HepG2 (cell line): ENCODE measurements around the gene ZBTB45. TPM values are rescaled to one million over a fixed set of nuclear protein-coding genes. Genes with fewer than 3 reads are reported as not detected.

Source experiments
- ATAC-seq: fragments of 200-7000 bp; cut with Tn5 transposase; 3 replicates; pipeline ENCODE4 v1.9.1; 2020; ENCODE audit warnings: mild to moderate bottlenecking, moderate library complexity
- BruUV-seq: library from RNA; stranded (reverse); fragments of 400-500 nt; replicated peaks from 2 replicates; lab custom pipeline; 2021; lab: Mats Ljungman, UMichigan
- CTCF ChIA-PET: fragments of 300-600 bp; formaldehyde crosslinking; extraction: SDS; loops from one replicate; lab custom pipeline; 2021; ENCODE audit warnings: low total read pairs, inconsistent platforms, low intra/inter-chr PET ratio; lab: Yijun Ruan, JAX
- POLR2A ChIA-PET: fragments of 350-600 bp; sonication (Branson Sonifier 250); formaldehyde crosslinking; loops from one replicate; lab custom pipeline; 2020; ENCODE audit warnings: antibody characterized with exemption, inconsistent platforms; lab: Yijun Ruan, JAX
- DNase-seq: peaks from one replicate; pipeline ENCODE4 v3.0.0-alpha.2; 2015; ENCODE audit warnings: low spot score
- FAIRE-seq: peaks from 3 replicates; lab custom pipeline; 2011; peaks lifted over from hg19 to GRCh38; lab: Jason Lieb, UNC
- H2AFZ ChIP-seq: one replicate; pipeline ENCODE4 v1.6.1; 2011; ENCODE audit warnings: low read length, inconsistent platforms
- H3K27ac ChIP-seq: fragments of 300-600 bp; 3 replicates; pipeline ENCODE4 v1.8.0; 2011; ENCODE audit warnings: mixed run types, mild to moderate bottlenecking, mixed read lengths, low read length, inconsistent platforms; ENCODE audit not compliant: insufficient read depth; ENCODE audit errors: extremely low read length
- H3K27me3 ChIP-seq, 2 experiments: fragments of 200-600 bp in 1 of 2; 2 replicates in 1 of 2; 3 replicates in 1 of 2; pipeline versions ENCODE4 v1.6.0 to v1.8.0; 2011; ENCODE audit warnings: low read length in 2 of 2, mild to moderate bottlenecking in 2 of 2, moderate library complexity in 2 of 2, inconsistent platforms in 1 of 2; ENCODE audit not compliant: insufficient read depth in 2 of 2, control insufficient read depth in 1 of 2
- H3K36me3 ChIP-seq, 2 experiments: fragments of 200-600 bp in 1 of 2; replicated peaks in 1 of 2; 2 replicates in 1 of 2; 3 replicates in 1 of 2; pipeline versions ENCODE4 v1.5.1 to v1.8.0; 2011; ENCODE audit warnings: low read length in 2 of 2, inconsistent platforms in 1 of 2; ENCODE audit not compliant: insufficient read depth in 2 of 2, control insufficient read depth in 1 of 2
- H3K4me1 ChIP-seq: 2 replicates; pipeline ENCODE4 v1.5.1; 2012; ENCODE audit warnings: low read length, inconsistent platforms; ENCODE audit not compliant: insufficient read depth
- H3K4me2 ChIP-seq: 2 replicates; pipeline ENCODE4 v1.6.0; 2011; ENCODE audit warnings: low read depth, low read length, inconsistent platforms
- H3K4me3 ChIP-seq, 3 experiments: fragments of 200-600 bp in 1 of 3; sonication (generic), shearing (Covaris generic) in 1 of 3; replicated peaks in 1 of 3; 2 replicates each; pipeline ENCODE4 v1.5.1; 2011 to 2016; ENCODE audit warnings: low read length in 3 of 3, inconsistent platforms in 2 of 3, low read depth in 2 of 3, mild to moderate bottlenecking in 2 of 3, control low read depth in 1 of 3, mixed read lengths in 1 of 3; ENCODE audit not compliant: insufficient read depth in 1 of 3
- H3K79me2 ChIP-seq: one replicate; pipeline ENCODE4 v1.6.1; 2011; ENCODE audit warnings: low read length, inconsistent platforms; ENCODE audit not compliant: insufficient read depth
- H3K9ac ChIP-seq: 2 replicates; pipeline ENCODE4 v1.6.0; 2011; ENCODE audit warnings: mild to moderate bottlenecking, low read depth, low read length, inconsistent platforms; ENCODE audit not compliant: insufficient read depth
- H3K9me3 ChIP-seq: 2 replicates; pipeline ENCODE4 v1.5.1; 2012; ENCODE audit warnings: mild to moderate bottlenecking, low read length
- H4K20me1 ChIP-seq: 2 replicates; pipeline ENCODE4 v1.6.0; 2011; ENCODE audit warnings: inconsistent platforms, mild to moderate bottlenecking, low read length, moderate library complexity; ENCODE audit not compliant: insufficient read depth
- ATF1 ChIP-seq: IDR thresholded peaks from 2 replicates; pipeline ENCODE4 v1.6.1; 2016; ENCODE audit warnings: mild to moderate bottlenecking, control low read depth
- ERF ChIP-seq: IDR thresholded peaks from 2 replicates; pipeline ENCODE4 v1.6.1; 2018; ENCODE audit warnings: missing biosample characterization, missing genetic modification reagents
- MAX ChIP-seq: IDR thresholded peaks from 2 replicates; pipeline ENCODE4 v1.6.1; 2012; ENCODE audit warnings: inconsistent platforms
- MBD4 ChIP-seq: IDR thresholded peaks from 2 replicates; pipeline ENCODE4 v1.6.1; 2012; ENCODE audit warnings: low read length, inconsistent platforms, borderline replicate concordance
- USF2 ChIP-seq, 2 experiments: sonication (generic) in 1 of 2; formaldehyde crosslinking in 1 of 2; IDR thresholded peaks; 2 replicates each; pipeline versions ENCODE4 v1.5.1 to v1.6.1; 2011 to 2020; ENCODE audit warnings: borderline replicate concordance in 1 of 2, low read depth in 1 of 2, low read length in 1 of 2, mild to moderate bottlenecking in 1 of 2, missing genetic modification reagents in 1 of 2, moderate library complexity in 1 of 2
- ZBED4 ChIP-seq: sonication (generic); formaldehyde crosslinking; IDR thresholded peaks from 2 replicates; pipeline ENCODE4 v1.4.0; 2020; ENCODE audit warnings: missing genetic modification reagents, borderline replicate concordance
- WGBS: methylation state at CpG from one replicate; pipeline ENCODE4 v1.1.6; 2017; ENCODE audit warnings: low lambda C conversion rate; 5-methylcytosine and 5-hydroxymethylcytosine counted together
- in situ Hi-C: cut with HindIII; loops from 2 replicates; pipeline ENCODE4 v1.10.0; 2017; ENCODE audit warnings: low pct_unique_long_range_greater_than_20kb; ENCODE audit not compliant: extremely low pct_ligation_motif_present
- intact Hi-C: fragments of 100-400 bp; cut with micrococcal nuclease; formaldehyde crosslinking; loops from one replicate; pipeline ENCODE4 v1.10.0; 2022; ENCODE audit not compliant: unreplicated experiment
- polyA plus RNA-seq, 8 experiments: library from polyadenylated mRNA; depleted of rRNA in 3 of 8; stranded (reverse) in 7 of 8; unstranded in 1 of 8; fragments of >200 nt; fragmentation: Illumina TruSeq in 4 of 8; extraction: Trizol in 4 of 8; gene quantifications; 2 replicates each; pipeline versions ENCODE4 v1.2.1 to v1.2.3, GENCODE V29; 2011 to 2016; ENCODE audit warnings: low read depth in 4 of 8, missing spikeins in 1 of 8, mixed read lengths in 1 of 8; ENCODE audit not compliant: insufficient read depth in 1 of 8
- total RNA-seq, 5 experiments: library from RNA; depleted of rRNA; stranded (reverse); fragments of >200 nt; fragmentation: Illumina TruSeq; extraction: Trizol; gene quantifications; 2 replicates each; pipeline ENCODE4 v1.2.3, GENCODE V29; 2016; ENCODE audit warnings: low read depth in 1 of 5

The ZBTB45 gene
- total and polyA plus RNA-seq, 2 of the 13 experiments (the other 11 are each of a cell fraction or from before 2014, with no cell fraction given) = 3.0 to 3.7 TPM

- CTCF ChIA-PET = no interaction called here
These were observed 37.2 kb downstream of the ZBTB45 start for GRCh38 chr19:58482372-58482771.

More at GRCh38 chr19:58482372-58482771, 37.2 kb downstream of the ZBTB45 start:
- no peaks in the 10 kb centered on the region for H3K27me3 ChIP-seq
- BruUV-seq = no TSS peak
- no peak overlapping the region for H3K4me3 ChIP-seq
- in situ Hi-C loops (no loop called here), intact Hi-C loops (no loop called here)
- no peak for TF ChIP-seq USF2 (IDR thresholded peaks at IDR 0.05; ENCODE audit: low read depth, low read length)
- TF ChIP-seq USF2 (CRISPR knock-in tag; IDR thresholded peaks at IDR 0.05; ENCODE audit: borderline replicate concordance) = no peak
- no peak for TF ChIP-seq MAX
- TF ChIP-seq MBD4 = no peak
- TF ChIP-seq ZBED4 (CRISPR knock-in tag) = no peak
- TF ChIP-seq ATF1 = no peak
- TF ChIP-seq ERF (CRISPR knock-in tag) = no peak
- FAIRE-seq (no peak), ATAC-seq (no peak), DNase-seq (no peak)
- H3K9ac ChIP-seq = no peak overlapping the region
- no peak overlapping the region for H3K4me2 ChIP-seq
- H3K79me2 ChIP-seq = no peaks in the 10 kb centered on the region
- POLR2A ChIA-PET = no interaction called here
- H3K27ac ChIP-seq = no peak overlapping the region
- H3K36me3 ChIP-seq = peaks cover 1 to 18% of the 10 kb centered on the region in 2 experiments; a peak in 2 of 5 replicates
- no peak overlapping the region for H2AFZ ChIP-seq
- H3K9me3 ChIP-seq = no peaks in the 10 kb centered on the region
- 96% methylated on average over 7 of the region's 7 CpGs for WGBS
- H3K4me1 ChIP-seq = 0 out of 2 replicates have a peak, but pooled peaks cover under 1% of the 10 kb centered on the region
- H4K20me1 ChIP-seq = no peaks in the 10 kb centered on the region
